ENCODE results near the gene SPECC1. TPM values are rescaled to one million over a fixed set of nuclear protein-coding genes. Genes with fewer than 3 reads are reported as not detected.

Gene SPECC1
- total and polyA plus RNA-seq, 2 of the 13 experiments (the other 11 are each of a cell fraction or from before 2014, with no cell fraction given) = 2.3 to 6.9 TPM

- TF ChIP-seq MAFG (CRISPR knock-in tag; IDR thresholded peaks at IDR 0.05) (no peak), RBFOX2 (IDR thresholded peaks at IDR 0.05; ENCODE audit: low read depth, low read length) (no peak), MBNL3 (CRISPR knock-in tag; conservative IDR thresholded peaks at IDR 0.05) (no peak)
Observed at GRCh38 chr17:20127360-20128035, 118.3 kb downstream of the SPECC1 start (continued).

- in situ Hi-C loops (cut with HindIII; ENCODE audit: extremely low pct_ligation_motif_present, low pct_unique_long_range_greater_than_20kb) (loop anchor here (10.0 kb wide), 2 partner anchors 97 to 187 kb away; no protein-coding TSS in a partner anchor), intact Hi-C loops (cut with micrococcal nuclease; ENCODE audit: unreplicated experiment) (no loop called here)
- H3K4me1 ChIP-seq (ENCODE audit: insufficient read depth, low read length) = no peaks in the 10 kb centered on the region
- H3K4me3 ChIP-seq (replicated peaks in 1 of 3; ENCODE audit: insufficient read depth in 1 of 3, low read depth in 2 of 3, low read length in 3 of 3) = no peak overlapping the region
- 15% methylated on average over 4 of the region's 4 CpGs for WGBS (ENCODE audit: low lambda C conversion rate)
- H3K27ac ChIP-seq (ENCODE audit: extremely low read length, insufficient read depth, low read length) = no peak overlapping the region
- H3K79me2 ChIP-seq (ENCODE audit: insufficient read depth, low read length) = no peaks in the 10 kb centered on the region
- no peak overlapping the region for H3K9ac ChIP-seq (ENCODE audit: insufficient read depth, low read depth, low read length)
- ATAC-seq (no peak), FAIRE-seq (no peak), DNase-seq (ENCODE audit: low spot score) (peak; percentile 20)
- no peak overlapping the region for H3K4me2 ChIP-seq (ENCODE audit: low read depth, low read length)
- TF ChIP-seq FOXA3 (CRISPR knock-in tag; IDR thresholded peaks at IDR 0.05) (0 out of 2 replicates have a peak, but pooled peaks have one; percentile 17), SAP130 (CRISPR knock-in tag; IDR thresholded peaks at IDR 0.05; ENCODE audit: low read depth) (0 out of 2 replicates have a peak, but pooled peaks have one; percentile 25), FOXP4 (CRISPR knock-in tag; IDR thresholded peaks at IDR 0.05) (no peak), FOXP1 (IDR thresholded peaks at IDR 0.05) (no peak), FOXP1 (CRISPR knock-in tag; IDR thresholded peaks at IDR 0.05) (peak; percentile 48)
- ChIA-PET CTCF (ENCODE audit: low intra/inter-chr PET ratio, low total read pairs) (no interaction called here), POLR2A (no interaction called here)
- H3K36me3 ChIP-seq (replicated peaks in 1 of 2; ENCODE audit: control insufficient read depth in 1 of 2, insufficient read depth in 2 of 2, low read length in 2 of 2) = no peaks in the 10 kb centered on the region
- no TSS peak for BruUV-seq (replicated peaks)
- H2AFZ ChIP-seq (ENCODE audit: low read length) = no peak overlapping the region
- H3K9me3 ChIP-seq (ENCODE audit: low read length) = peaks cover 8% of the 10 kb centered on the region; the same call in 1 of the 2 replicates
- H3K27me3 ChIP-seq (ENCODE audit: control insufficient read depth in 1 of 2, insufficient read depth in 2 of 2, low read length in 2 of 2) = no peaks in the 10 kb centered on the region; a peak in 1 of 5 replicates
- no peaks in the 10 kb centered on the region for H4K20me1 ChIP-seq (ENCODE audit: insufficient read depth, low read length)
Observed at GRCh38 chr17:20128036-20128667, 119.0 kb downstream of the SPECC1 start.
